ENCODE data around the gene CIRBP. TPM values are rescaled to one million over a fixed set of nuclear protein-coding genes. Genes with fewer than 3 reads are reported as not detected.

The CIRBP gene
- total RNA-seq, 1 donor: 245 TPM

DNA sequence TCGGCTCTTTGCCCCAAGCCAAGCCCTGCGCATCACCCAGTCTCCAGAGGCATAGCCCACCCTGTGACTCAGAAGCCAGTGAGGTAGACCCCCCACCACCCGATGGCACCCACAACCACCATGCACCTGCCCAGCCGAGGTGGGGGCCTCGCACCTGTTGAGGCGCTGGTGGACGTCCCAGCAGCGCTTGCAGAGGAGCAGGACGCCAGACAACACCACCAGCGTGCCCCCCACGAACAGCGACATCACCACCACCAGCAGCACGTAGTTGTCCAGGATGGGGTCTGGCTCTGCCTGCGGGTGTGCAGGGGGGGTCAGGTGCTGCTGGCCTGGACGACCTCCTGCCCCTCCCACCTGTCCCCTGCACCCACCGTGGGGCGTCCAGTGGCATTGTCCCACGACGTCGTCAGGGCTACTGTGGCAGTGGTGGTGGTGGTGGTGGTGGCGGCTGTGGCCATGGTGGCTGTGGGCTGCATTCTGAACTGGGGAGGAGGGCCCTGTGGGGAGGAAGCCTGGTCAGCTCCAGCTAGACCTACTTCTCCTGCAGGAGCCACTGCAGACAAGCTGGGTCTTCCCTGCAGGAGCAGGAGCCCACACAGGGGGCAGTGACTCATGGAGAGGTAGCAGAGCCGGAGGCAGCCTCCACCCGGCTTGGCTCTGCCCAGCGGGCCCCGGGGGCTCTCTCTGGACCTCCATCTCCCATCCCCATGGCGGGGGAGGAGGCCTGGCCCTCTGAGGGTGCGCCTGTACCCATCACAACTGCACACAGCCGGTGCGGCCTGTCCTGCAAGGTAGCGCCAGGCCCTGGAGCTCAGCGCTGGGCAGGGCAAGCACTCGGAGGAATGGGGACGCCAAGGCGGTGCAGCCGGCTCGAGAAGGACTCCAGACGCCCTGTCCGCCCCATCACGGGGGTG, 33.2 kb upstream of the CIRBP start:
- TF ChIP-seq, protein P1, sequence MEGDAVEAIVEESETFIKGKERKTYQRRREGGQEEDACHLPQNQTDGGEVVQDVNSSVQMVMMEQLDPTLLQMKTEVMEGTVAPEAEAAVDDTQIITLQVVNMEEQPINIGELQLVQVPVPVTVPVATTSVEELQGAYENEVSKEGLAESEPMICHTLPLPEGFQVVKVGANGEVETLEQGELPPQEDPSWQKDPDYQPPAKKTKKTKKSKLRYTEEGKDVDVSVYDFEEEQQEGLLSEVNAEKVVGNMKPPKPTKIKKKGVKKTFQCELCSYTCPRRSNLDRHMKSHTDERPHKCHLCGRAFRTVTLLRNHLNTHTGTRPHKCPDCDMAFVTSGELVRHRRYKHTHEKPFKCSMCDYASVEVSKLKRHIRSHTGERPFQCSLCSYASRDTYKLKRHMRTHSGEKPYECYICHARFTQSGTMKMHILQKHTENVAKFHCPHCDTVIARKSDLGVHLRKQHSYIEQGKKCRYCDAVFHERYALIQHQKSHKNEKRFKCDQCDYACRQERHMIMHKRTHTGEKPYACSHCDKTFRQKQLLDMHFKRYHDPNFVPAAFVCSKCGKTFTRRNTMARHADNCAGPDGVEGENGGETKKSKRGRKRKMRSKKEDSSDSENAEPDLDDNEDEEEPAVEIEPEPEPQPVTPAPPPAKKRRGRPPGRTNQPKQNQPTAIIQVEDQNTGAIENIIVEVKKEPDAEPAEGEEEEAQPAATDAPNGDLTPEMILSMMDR (IDR thresholded peaks at IDR 0.05; ENCODE audit: insufficient read depth, low read length): no peak
- DNase-seq (ENCODE audit: low read depth): no peak
- H3K4me3 ChIP-seq (ENCODE audit: low read depth, low read length): peak overlapping the region; percentile 51

DNA sequence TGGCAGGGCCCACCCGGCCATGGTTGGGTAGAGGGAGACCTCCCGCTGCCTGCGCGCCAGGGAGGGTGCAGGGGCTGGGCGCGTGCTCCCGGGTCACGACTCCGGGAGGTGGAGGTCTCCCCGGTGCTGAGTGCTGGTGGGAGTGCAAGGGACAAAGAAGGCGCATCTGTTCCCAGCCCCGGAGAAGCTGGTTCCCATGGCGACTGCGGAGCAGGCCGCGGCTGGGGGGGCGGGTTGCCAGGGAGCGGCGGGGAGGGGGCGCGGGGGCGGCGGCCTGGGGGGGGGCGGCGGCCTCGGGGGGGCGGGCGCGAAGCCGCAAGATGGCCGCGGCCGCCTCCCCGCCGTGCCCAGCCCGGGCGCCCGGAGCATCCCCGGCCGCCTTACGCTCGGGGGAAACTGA, 32.6 kb upstream of the CIRBP start:
- TF ChIP-seq, protein P1 (IDR thresholded peaks at IDR 0.05; ENCODE audit: insufficient read depth, low read length): no peak
- peak overlapping the region; percentile 76 for H3K4me3 ChIP-seq (ENCODE audit: low read depth, low read length)
- DNase-seq (ENCODE audit: low read depth): no peak

DNA sequence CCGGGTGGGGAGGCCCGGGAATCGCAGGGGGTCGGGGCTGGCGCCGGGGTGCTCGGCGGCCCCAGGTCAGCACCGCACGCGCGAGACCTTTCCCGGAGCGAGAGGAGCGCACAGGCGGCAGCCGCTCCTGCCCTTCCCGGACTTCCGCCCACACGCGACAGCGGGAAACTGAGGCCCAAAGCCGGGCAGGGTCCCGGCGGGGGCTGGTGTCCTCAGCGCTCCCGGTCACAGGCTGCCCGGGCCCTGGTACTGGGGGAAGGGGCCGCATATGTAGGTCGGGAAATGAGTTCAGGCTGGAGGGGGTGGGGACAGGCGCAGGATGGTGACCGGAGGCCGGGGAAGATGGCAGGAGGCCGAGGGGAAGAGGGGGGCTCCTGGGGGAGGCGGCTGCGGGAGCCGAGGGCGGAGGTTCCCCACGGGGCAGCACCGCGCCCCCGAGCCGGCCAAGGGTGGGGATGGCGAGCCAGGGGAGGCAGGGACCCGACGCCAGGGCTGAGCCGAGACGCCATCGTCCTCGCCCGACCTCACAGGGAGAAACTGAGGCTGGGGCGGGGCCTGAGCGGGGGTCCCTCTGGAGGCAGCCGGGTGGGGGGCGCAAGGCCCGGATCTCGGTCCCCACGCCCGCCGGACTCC, 32.0 kb upstream of the CIRBP start:
- TF ChIP-seq, protein P1 (IDR thresholded peaks at IDR 0.05; ENCODE audit: insufficient read depth, low read length): no peak
- H3K4me3 ChIP-seq (ENCODE audit: low read depth, low read length): peak overlapping the region; percentile 76
- DNase-seq (ENCODE audit: low read depth): no peak

DNA sequence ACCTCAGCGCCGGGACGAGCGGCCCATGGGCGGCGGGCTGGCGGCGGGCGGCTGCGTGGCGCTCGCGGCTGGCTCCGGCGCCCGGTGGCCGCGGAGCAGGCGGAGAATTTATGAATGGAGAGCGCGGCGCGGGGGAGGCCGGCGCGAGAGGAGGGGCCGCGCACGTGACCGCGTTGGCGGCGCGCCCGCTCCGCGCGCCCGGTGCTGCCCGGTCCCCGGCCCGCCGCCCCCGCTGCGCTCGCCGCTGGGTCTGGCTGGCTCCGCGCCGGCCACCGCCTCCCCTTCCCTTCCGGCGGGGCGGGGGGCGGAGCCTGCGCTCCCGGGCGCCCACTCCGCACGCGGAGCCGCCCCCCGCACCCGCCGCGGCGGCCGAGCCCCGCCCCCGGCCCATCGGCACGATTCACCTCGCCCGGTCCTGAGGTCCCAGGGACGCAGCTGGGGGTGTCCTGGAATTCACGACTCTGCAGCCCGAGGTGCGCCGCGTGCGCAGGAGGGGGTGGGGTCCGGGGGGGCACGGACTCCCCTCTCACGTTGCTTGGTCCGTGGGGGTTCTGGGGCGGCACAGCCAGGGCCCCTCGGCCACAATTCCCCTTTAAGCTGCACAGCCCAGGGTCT, 31.3 kb upstream of the CIRBP start, which contains the start of gene CBARP:
Gene CBARP, minus strand, starts transcription at position 252 of the 615 bp plus-strand sequence. CDS start 1,905 bp downstream, outside the sequence.
- H3K4me3 ChIP-seq (ENCODE audit: low read depth, low read length): peak within 1 kb of the TSS; percentile 76
- TF ChIP-seq, protein P1 (IDR thresholded peaks at IDR 0.05; ENCODE audit: insufficient read depth, low read length): no peak
- DNase-seq (ENCODE audit: low read depth): no peak

DNA sequence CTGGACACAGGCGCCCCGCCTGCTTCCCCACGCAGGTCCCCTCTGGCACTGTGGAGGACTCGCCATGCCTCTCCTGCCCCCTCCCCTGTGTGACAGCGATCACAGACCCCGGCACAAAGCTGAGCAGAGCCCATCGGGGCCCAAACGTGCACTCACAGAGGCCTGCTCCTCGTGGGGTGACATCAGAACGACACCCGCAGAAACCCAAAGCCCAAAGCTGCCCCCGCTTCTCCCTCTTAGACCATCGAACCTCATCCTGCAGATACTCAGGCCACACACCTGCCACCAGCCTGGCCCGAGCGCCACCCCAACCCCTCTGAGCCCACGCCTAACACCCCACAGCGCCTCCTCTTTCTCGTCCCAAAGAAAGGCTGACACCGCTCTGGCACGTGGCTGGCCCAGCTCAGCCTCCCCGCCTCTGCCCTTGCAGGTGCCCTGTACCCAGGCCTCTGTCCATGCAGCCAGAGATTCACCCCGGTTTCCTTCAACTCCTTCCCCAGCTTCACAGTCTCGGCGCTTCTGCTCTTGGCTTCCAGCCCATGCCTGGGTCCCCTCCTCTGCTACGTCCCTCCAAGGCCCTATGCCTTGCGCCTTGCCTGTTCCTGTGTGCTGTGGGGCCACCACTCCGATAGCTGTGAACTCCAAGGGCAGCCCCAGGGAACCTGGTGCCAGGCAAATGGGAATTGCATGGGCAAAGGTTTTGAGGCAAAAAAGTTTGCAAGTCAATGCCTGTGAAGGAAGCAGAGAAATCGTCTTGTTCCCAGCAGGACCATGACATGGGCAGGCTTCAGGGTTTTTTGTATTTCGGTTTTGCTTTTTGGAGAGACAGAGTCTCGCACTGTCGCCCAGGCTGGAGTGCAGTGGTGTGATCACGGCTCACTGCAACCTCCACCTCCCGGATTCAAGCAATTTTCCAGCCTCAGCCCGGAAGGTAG, 30.5 kb upstream of the CIRBP start:
- TF ChIP-seq, protein P1 (IDR thresholded peaks at IDR 0.05; ENCODE audit: insufficient read depth, low read length): no peak
- H3K4me3 ChIP-seq (ENCODE audit: low read depth, low read length): peak overlapping the region; percentile 76
- no peak for DNase-seq (ENCODE audit: low read depth)

DNA sequence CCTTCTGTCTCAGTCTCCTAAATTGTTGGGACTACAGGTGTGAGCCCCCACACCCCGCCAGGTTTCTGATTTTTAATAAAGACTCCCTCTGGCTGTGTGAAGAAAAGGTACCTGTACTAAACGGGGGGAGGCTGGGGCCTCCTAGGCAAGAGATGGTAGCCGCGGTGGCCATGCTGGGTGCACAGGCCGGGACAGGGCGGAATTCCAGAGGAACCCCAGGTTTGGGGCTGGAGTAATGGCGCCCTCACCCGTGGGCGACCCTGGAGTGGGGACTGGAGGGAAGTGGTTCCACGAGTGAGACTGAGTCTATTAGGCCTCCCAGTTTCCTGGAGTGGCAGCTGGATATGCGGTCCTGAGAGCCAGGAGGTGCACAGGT, 29.7 kb upstream of the CIRBP start:
- no peak for DNase-seq (ENCODE audit: low read depth)
- TF ChIP-seq, protein P1 (IDR thresholded peaks at IDR 0.05; ENCODE audit: insufficient read depth, low read length): no peak
- H3K4me3 ChIP-seq (ENCODE audit: low read depth, low read length): no peak overlapping the region

Data from fibroblast of the aortic adventitia (primary cell).